ENCODE measurements around the gene PARVA.

GRCh38 chr11:12380565-12381325 lies 3.4 kb downstream of the PARVA start:
- TF ChIP-seq CTCF (IDR thresholded peaks at IDR 0.05; ENCODE audit: low read depth, low read length, poor library complexity, severe bottlenecking) (no peak), EZH2phosphoT487 (IDR thresholded peaks at IDR 0.05; ENCODE audit: borderline replicate concordance, low read length) (no peak)
